HG03064 (cell line): ENCODE results near the gene KCNJ14.

Experiments
- ATAC-seq: cut with Tn5 transposase; IDR thresholded peaks from one replicate; pipeline ENCODE4 v1.9.1; 2021; ENCODE audit warnings: low read depth; ENCODE audit not compliant: unreplicated experiment

Gene KCNJ14

GRCh38 chr19:48501494-48502349 is 46.3 kb downstream of the KCNJ14 start:
- no peak for ATAC-seq

GRCh38 chr19:48502350-48503018 is 47.1 kb downstream of the KCNJ14 start:
- no peak for ATAC-seq

GRCh38 chr19:48506138-48506733 is 50.9 kb downstream of the KCNJ14 start:
- ATAC-seq = no peak

GRCh38 chr19:48507911-48508439 is 52.6 kb downstream of the KCNJ14 start:
- ATAC-seq = no peak

- no peak for ATAC-seq
Measured at GRCh38 chr19:48508729-48509411, 53.5 kb downstream of the KCNJ14 start.

- no peak for ATAC-seq
Measured at GRCh38 chr19:48509467-48510194, 54.3 kb downstream of the KCNJ14 start.

GRCh38 chr19:48510421-48511268 is 55.3 kb downstream of the KCNJ14 start:
- no peak for ATAC-seq

- no peak for ATAC-seq
Measured at GRCh38 chr19:48511321-48511731, 56.0 kb downstream of the KCNJ14 start.

- ATAC-seq = no peak
Measured at GRCh38 chr19:48511800-48512503, 56.6 kb downstream of the KCNJ14 start, which contains the start of gene LMTK3. Gene LMTK3 (minus strand): TSS chr19:48511835. CDS start chr19:48511576, 259 bp downstream.

- ATAC-seq = no peak
Measured at GRCh38 chr19:48512504-48513288, 57.3 kb downstream of the KCNJ14 start.

- ATAC-seq = no peak
Measured at GRCh38 chr19:48513289-48514122, 58.1 kb downstream of the KCNJ14 start.

- no peak for ATAC-seq
Measured at GRCh38 chr19:48514123-48514458, 58.7 kb downstream of the KCNJ14 start.

GRCh38 chr19:48516536-48516935 is 61.2 kb downstream of the KCNJ14 start:
- no peak for ATAC-seq
